HG03159 (cell line): ENCODE data around the gene NUBPL.
"Not testable (repeated sequence)": the region's sequence is repeated elsewhere in the genome, so short reads cannot be mapped to it uniquely, and the experiment has no call there.

Experiments used
- ATAC-seq: cut with Tn5 transposase; IDR thresholded peaks from one replicate; pipeline ENCODE4 v1.9.1; 2021; ENCODE audit warnings: mild to moderate bottlenecking, moderate library complexity; ENCODE audit not compliant: unreplicated experiment

The NUBPL gene

DNA sequence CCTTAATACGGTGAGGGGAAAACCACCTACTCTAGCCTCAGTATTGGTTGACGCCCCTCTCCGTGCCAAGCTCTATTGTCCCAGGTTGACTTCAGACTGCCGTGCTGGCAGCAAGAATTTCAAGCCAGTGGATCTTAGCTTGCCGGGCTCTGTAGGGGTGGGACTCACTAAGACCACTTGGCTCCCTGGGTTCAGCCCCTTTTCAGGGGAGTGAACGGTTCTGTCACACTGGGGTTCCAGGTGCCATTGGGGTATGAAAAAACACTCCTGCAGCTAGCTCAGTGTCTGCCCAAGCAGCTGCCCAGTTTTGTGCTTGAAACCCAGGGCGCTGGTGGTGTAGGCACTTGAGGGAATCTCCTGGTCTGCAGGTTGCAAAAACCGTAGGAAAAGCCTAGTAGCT, 107.1 kb downstream of the NUBPL start:
- no peak for ATAC-seq

DNA sequence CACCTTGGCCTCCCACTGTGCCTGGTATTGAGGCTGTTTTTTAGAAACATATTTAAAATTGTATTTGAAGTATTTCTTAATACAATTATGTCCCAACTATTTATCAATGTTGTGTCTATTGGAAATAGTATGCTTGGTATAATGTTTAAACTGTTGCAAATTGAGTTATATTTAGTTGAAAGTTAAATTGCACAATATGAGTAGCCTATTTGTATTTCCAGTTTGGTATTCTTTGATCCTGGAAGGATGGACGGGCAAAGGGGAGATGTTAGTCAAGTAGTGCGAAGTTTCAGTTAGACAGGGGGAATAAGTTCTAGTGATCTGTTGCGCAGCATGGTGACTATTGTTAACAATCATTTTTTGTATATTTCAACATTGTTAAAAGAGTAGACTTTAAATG, 111.5 kb downstream of the NUBPL start:
- no peak for ATAC-seq

DNA sequence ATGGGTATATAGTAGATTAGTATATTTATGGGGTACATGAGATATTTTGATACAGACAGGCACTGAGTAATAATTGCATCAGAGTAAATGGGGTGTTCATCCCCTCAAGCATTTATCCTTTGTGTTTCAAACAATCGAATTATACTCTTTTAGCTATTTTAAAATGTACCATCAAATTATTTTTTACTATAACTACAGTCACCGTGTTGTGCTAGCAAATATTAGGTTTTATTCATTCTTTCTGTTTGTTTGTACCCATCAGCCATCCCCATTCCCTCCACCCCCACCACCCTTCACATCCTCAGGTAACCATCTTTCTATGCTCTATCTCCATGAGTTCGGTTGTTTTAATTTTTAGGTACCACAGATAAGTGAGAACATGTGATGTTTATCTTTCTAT, 115.8 kb downstream of the NUBPL start:
- ATAC-seq, result no peak

DNA sequence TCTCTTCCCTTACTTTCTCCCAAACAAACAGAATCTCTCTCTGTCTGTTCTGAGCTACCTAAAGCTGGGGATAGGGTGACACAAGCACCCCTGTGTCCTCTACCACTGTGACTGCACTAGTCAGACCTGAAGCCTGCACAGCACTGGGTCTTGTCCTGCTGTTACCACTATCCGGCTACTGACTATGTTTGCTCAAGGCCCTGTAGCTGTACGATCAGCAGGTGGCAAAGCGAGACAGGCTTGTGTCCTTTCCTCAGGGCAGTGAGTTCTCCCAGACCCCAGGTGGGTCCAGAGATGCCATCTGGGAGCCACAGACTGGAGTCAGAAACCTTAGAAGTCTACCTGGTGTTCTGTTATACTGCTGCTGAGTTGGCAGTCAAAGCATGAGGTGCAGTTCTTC, 116.4 kb downstream of the NUBPL start:
- no peak for ATAC-seq

DNA sequence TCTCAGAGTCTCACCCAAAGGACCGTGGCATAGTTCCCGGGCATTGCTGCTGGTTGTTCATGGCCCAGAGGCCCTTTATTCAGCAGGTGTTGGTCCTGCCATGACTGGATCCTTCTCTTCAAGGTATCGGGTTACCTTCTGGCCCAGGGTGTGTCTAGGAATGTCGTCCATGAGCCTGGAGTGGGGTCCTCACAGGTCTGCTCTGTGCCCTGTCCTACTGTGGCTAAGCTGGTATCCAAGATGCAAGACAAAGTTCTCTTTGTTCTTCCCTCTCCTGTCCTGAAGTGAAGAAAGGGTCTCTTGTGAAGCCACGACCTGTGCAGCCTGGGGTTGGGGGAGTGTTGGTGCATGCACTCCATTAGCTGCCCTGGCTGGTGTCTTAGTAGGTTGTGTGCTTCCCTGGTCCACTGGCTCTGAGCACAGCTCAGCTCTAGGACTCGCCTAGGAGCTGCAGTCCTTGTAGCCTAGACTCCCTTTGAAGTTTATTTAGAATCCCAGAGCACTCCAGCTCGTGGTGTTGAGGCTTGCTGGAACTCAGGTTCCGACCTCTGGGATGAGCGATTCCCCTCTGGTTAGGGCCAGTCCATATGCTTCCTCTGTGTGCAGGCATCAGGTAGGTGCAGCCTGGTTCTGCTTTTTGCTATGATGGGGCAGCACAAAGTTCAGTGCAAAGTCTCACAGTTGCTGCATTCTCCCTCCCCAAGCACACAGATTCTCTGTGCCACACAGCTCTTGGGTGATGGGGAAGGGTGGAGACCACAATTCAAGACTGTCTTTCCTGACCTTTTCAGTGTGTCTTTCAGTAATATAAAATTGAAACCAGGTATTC, 117.4 kb downstream of the NUBPL start:
- no peak for ATAC-seq

DNA sequence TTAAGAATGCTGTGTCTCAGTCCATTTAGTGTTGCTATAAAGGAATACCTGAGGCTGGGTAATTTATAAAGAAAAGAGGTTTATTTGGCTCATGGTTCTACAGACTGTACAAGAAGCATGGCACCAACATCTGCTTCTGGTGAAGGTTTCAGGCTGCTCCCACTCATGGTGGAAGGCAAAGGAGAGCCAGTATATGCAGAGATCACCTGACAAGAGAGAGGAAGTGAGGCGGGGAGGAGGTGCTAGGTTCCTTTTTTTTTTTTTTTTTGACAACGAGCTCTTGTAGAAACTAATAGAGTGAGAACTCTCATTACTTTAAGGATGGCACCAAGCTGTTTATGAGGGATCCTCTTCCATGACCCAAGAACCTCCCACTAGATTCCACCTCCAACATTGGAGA, 121.6 kb downstream of the NUBPL start:
- no peak for ATAC-seq

DNA sequence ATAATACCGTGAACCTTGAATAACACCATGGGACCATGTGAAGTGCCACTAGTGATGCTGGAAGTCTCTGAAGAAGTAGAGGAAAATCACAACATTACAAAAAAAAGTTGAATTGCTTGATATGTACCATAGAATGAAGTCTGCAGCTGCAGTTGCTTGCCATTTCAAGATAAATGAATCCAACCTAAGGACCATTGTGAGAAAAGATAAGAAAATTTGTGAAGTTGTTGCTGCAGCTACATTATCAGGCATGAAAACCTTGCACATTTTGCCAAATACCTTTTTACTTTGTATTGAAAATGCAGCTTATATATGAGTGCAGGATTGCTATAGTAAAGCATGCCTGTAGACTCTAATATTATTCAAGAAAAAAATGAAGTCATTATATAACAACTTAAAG, 126.5 kb downstream of the NUBPL start:
- ATAC-seq, result no peak

DNA sequence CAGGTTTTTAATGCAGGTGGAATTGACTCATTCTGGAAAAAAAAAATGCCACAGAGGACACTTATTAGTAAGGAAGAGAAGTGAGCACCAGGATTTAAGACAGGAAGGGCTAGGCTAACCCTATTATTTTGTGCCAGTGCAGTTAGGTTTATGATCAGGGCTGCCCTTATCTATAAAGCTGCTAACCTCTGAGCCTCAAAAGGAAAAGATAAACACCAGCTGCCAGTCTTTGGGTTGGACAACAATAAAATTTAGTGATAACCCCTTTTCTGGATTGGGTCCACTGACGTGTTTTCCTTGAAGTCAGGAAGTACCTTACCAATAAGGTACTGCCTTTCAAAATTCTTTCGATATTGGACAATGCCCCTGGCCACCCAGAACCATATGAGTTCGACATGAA, 128.9 kb downstream of the NUBPL start:
- no peak for ATAC-seq

DNA sequence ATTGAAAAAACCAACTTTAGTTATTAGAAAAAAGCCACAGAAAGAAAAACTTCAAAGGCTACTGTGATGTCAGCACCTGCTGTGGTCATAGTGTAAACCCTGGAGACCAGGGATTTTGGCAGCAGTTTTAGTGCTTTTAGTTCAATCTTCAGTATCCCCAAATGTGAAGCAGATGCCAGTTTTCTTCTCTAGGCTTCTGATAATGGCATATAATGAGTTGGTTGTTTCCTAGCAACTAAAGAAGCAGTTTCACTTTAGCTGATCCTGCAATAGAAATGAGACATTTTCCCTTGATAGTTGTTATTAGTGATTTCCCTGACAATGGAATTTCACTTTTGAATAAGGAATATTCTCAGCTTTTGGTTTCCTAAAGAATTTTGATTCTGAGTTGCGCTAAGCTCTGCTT, 131.2 kb downstream of the NUBPL start:
- ATAC-seq, result no peak

DNA sequence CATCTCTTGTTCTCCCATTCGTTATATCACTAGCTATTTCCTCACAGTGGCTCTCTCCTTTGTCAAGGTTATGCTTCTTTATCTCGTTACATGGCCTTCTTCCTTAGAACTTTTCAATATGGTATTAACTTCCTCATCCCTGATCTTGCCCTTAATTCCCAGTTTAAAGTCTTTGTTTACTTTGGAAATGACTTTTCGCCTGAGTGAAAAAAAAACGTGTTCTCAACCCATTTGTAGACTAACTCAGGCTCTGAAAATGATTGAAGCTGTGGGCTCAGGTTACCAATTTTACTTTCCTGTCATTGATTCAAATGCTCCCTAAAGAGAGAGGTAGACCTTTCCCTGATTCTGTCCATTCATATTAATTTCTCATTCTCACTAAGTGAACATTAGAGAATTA, 135.2 kb downstream of the NUBPL start:
- no peak for ATAC-seq

DNA sequence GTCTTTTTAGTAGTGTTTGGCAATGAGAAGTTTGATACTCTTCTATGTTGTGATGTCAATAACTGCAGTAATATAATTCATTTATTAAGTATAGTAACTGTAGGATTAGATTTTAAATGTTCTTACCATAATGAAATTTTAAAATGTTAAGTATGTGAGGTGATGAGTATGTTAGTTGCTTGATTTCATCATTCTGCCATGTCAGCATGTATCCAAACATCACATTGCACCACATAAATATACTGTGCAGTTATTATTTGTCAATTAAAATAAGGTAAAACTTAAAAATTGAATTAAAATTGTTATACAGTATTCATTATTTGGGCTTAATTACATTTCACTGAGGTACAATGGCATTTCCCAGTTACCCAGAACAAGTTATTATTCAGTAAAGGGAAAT, 138.6 kb downstream of the NUBPL start:
- ATAC-seq, result no peak

DNA sequence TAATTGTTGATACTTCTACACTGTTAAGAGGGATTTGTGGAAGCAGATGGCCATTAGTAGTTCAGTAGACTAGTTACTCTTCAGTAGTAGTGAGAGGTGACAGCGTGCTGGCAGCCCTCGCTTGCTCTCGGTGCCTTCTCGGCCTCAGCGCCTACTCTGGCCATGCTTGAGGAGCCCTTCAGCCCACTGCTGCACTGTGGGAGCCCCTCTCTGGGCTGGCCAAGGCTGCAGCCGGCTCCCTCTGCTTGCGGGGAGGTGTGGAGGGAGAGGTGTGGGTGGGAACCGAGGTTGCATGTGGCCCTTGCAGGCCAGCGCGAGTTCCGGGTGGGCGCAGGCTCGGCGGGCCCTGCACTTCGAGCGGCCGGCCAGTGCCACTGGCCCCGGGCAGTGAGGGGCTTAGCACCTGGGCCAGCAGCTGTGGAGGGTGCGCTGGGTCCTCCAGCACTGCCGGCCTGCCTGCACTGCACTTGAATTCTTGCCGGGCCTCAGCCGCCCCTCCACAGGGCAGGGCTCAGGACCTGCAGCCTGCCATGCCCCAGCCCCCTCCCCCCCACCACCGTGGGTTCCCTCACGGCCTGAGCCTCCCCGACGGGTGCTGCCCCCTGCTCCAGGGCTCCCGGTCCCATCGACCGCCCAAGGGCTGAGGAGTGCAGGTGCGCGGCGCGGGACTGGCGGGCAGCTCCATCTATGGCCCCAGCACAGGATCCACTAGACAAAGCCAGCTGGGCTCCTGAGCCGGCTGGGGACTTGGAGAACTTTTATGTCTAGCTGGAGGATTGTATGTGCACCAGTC, 139.3 kb downstream of the NUBPL start:
- ATAC-seq, result no peak

DNA sequence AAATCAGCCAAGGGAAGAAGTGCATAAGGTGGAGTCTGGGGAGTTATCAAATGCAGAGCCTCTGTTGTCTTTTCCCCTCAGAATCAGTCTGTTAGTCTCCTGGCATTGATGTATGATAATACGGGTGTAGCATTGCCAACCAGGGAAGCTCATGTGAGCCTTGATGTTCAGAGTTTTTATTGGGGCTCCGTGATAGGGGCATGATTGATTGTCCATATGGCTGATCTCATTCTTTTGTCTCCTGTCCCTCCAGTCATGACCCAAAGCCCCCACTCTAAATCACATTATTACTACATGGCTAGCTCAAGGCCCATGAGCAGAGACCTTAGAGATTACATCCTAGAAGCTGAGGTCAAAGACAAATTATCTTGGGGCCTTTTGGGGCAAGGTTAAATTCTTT, 140.9 kb downstream of the NUBPL start:
- ATAC-seq, result no peak

DNA sequence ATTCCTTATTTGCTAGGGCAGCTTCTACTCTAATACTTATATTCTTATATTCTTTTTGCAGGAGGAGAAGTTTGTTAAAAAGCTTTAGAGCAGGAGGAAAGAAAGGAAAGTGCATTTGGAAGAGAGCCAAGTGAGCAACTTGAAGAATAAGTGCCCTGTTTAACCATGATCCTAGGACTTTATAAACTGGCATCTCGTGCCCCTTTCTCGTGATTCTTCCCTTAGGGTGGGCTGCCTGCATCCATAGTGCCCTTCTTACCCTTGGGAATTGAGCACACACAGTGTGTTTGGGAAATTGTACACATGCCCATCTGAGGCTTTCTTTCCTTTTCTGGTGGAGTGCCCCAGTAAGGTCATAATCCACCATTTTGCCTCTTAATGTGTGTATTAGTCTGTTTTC, 141.9 kb downstream of the NUBPL start:
- ATAC-seq, result no peak

DNA sequence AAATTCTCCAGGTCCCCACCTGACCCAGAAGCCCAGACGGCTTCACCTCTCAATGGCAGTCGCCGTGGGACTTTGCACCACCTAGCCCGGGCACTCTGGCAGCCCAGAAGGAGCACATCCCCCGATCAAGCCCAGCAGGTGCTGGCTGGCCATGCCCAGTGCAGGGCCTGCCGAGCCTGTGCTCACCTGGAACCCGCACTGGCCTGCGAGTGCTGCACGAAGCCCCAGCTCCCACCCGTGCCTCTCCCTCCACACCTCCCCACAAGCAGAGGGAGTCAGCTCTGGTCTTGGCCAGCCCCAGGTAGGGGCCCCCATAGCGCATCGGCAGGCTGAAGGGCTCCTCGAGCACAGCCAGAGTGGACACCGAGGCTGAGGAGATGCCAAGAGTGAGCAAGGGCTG, 144.5 kb downstream of the NUBPL start:
- no peak for ATAC-seq

DNA sequence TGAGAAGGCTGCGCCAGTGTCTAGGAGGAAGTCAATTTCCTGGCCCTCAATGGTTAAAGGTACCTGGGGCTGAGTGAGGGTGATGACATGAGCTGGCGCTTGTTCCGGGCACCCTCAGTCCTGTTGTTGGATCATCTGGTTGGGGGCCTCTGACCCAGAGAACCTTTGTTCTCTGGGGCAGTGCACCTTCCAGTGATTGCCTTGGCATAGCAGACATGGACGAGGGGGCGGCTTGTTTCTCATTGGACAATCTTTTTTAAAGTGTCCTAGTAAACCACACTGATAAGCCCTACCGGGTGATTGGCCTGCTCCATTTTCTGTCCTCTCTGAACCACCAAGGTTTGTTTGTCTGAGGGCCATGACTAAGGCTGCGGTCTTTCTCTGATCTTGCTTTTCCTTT, 147.5 kb downstream of the NUBPL start:
- ATAC-seq, result not testable (repeated sequence)

DNA sequence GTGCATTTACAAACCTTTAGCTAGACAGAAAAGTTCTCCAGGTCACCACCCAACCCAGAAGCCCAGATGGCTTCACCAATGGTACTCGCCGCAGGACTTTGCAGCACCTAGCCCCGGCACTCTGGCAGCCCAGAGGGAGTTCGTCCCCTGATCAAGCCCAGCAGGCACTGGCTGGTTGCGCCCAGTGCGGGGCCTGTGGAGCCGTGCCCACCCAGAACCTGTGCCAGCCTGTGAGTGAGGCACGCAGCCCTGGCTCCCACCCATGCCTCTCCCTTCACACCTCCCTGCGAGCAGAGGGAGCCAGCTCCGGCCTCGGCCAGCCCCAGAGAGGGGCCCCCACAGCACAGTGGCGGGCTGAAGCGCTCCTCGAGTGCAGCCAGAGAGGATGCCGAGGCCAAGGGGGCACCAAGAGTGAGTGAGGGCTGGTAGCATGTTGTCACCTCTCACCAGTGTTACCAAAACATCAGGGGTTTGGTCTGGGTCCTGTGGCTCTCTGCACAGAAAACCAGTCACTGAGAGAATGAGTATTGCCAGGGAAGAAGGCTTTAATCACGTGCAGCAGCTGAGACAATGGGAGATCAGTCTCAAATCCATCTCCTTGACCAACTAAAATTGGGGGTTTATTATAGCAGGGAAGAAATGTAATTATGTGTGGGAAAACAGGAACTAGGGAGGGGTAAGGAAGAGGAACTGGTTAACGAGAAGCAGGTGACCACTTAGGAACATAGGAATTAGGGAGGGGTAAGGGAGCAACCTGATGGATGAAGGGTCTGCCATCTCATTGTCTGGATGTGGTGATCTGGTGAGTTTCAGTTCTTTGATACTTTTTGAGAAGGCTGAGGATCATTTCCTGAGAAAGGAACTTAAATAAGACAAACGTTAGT, 151.3 kb downstream of the NUBPL start:
- ATAC-seq, result no peak

DNA sequence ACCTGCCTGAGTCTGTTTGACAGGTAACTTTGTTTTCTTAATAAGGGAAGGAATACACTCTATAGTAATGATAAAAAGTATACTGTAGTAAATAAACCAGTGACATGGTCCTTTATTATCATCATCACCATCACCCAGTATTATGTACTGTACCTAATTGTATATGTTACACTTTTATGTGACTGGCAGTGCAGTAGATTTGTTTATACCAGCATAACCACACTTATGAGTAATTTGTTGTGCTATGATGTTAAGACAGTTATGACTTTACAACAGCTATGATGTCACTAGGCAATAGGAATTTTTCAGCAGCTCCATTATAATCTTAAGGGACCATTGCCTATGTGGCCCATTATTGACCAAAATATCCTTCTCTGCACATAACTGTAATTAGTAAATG, 155.0 kb downstream of the NUBPL start:
- no peak for ATAC-seq

DNA sequence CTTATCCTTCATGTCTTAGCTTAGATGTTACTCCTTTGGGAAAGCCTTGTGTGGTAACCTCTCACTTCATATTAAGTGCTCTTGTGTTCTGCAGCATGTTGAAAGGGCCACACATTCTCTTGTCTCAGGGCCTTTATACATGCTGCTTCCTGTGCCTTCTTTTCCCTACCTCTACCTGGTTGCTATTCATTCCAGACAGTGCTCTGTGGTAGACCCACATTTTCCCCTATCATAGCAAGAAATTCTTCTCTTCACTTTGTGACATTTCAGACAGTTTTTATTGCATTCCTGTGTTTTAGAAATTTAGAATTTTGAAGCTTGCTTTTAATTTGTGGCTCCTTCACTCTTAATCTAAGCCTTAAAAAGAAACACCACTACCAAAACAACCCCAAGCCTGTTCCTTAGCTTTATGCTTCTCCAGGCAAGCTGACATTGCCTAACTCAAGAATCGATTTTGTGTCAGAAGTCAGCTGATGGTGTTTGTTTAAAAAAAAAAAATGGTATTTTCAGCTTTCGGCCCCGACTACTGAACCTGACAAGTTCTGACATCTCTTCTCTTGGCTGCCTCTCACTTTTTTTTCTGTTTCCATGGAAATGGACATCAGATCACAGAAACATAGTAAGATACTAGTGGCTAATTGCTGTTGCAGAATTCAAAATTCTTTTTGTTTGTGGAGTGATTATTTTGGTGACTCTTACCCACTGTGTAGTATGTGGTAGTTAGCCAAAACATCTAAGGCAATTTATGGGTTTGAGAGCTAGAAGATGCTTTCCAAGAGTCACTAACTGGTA, 156.3 kb downstream of the NUBPL start:
- ATAC-seq, result no peak

DNA sequence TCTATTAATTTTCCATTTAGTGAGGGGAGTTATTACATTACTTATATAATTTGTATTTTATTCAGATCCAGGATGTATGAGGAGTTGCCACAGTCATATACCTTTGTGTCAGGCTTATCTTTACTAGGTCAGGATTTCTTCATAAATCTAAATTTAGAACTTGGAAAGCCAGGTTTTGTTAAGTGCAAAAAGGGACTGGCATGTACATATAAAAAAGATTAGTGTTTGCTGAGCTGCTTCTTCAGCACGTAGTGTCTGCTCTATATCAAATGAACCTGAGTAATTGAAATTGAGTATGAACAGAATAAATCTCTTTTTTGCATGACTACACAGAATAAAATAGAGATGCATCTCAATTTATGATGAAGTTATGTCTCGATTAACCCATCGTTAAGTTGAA, 157.4 kb downstream of the NUBPL start:
- no peak for ATAC-seq

DNA sequence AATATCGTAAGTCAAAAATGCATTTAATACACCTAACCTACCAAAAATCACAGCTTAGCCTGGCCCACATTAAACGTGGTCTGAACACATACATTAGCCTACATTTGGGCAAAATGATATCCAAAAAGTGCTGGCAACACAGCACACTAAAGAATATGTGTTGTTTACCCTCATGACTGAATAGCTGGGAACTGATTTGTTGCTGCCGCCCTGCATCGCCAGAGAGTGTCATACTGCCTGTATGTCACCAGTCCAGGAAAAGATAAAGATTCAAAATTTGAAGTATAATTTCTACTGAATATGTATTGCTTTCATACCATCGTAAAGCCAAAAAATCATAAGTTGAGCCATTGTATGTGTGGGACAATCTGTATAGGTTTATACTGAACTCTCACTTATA, 157.8 kb downstream of the NUBPL start:
- ATAC-seq, result no peak
